ENCODE measurements around the gene UNC50. TPM values are rescaled to one million over a fixed set of nuclear protein-coding genes. Genes with fewer than 3 reads are reported as not detected.

The UNC50 gene
- polyA plus RNA-seq, 1 donor (not counting 4 experiments of a cell fraction or from before 2014, with no cell fraction given) = 75.2 TPM

DNA sequence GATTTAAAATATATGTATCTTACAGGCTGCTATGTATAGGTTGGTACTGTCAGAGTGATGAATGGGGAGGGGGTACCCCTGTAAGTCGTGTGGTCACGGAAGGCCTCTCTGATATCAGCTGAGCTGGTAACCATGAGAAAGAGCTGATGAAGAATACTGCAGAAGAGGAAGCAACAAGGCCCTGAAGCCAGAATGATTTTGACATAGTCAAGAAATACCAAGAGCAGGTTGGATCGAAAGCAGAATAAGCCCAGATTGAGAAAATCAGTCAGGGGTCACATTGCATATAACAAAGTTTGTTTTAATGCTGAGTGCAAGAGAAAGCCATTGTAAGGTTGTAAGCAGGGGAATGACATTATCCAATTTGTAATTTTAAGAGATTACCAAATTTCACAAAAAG lies 57.3 kb downstream of the UNC50 start:
- Histone ChIP-seq H3K9me1 (ENCODE audit: control insufficient read depth, extremely low read depth, insufficient read depth, low read length) (no peaks in the 10 kb centered on the region), H3K4me1 (ENCODE audit: control insufficient read depth, extremely low read depth, insufficient read depth, low read length) (peaks cover 7% of the 10 kb centered on the region), H3K36me3 (ENCODE audit: control insufficient read depth in 2 of 2, extremely low read depth in 1 of 2, insufficient read depth in 2 of 2, low read length in 2 of 2) (no peaks in the 10 kb centered on the region), H3K9ac (ENCODE audit: control insufficient read depth, extremely low read depth, insufficient read depth, low read length) (no peak overlapping the region), H3K4me3 (ENCODE audit: control insufficient read depth in 2 of 3, extremely low read depth in 1 of 3, insufficient read depth in 2 of 3, low read depth in 1 of 3, low read length in 3 of 3) (no peak overlapping the region), H3K9me3 (ENCODE audit: control insufficient read depth, low read depth, low read length) (no peaks in the 10 kb centered on the region), H2AFZ (ENCODE audit: control insufficient read depth, low read length) (no peak overlapping the region), H3K4me2 (ENCODE audit: control insufficient read depth, extremely low read depth, insufficient read depth, low read depth, low read length) (no peak overlapping the region), H3K79me2 (ENCODE audit: control insufficient read depth, insufficient read depth, low read length) (no peaks in the 10 kb centered on the region), H3K27ac (ENCODE audit: control insufficient read depth, insufficient read depth, low read length) (no peak overlapping the region), H4K20me1 (ENCODE audit: control insufficient read depth, extremely low read depth, insufficient read depth, low read length) (no peaks in the 10 kb centered on the region), H3K27me3 (ENCODE audit: control insufficient read depth, extremely low read depth, insufficient read depth, low read length) (no peaks in the 10 kb centered on the region)
- DNase-seq (ENCODE audit: low read depth, low spot score) = no peak
- dilution Hi-C loops (cut with MboI; ENCODE audit: extremely low pct_ligation_motif_present, low sequenced_read_pairs) = no loop called here
- no peak for FAIRE-seq
- no peak for TF ChIP-seq EZH2 (IDR thresholded peaks at IDR 0.05; ENCODE audit: low read length)

Other genes with a start within 250 kb of the UNC50 start
- gene INPP4A, start 163.7 kb upstream of the UNC50 start, polyA plus RNA-seq = 10.7 to 15.4 TPM (median 11.5 TPM) in 3 replicates
- 12.1 to 25.1 TPM (median 19.9 TPM) in 3 replicates for gene COA5, start 77 bp upstream of the UNC50 start, polyA plus RNA-seq
- gene MGAT4A, start 122.5 kb downstream of the UNC50 start, polyA plus RNA-seq = 0.17 to 0.81 TPM (median 0.27 TPM) in 3 replicates

All from keratinocyte (primary cell).